ENCODE measurements around the gene NUMBL. TPM values are rescaled to one million over a fixed set of nuclear protein-coding genes. Genes with fewer than 3 reads are reported as not detected.

NUMBL gene
- total RNA-seq, 1 experiment from 2014 or later, result 41.7 TPM

GRCh38 chr19:40702337-40703012 is 12.0 kb upstream of the NUMBL start:
- TF ChIP-seq CEBPB (IDR thresholded peaks at IDR 0.05; ENCODE audit: low read depth), result no peak
- no peak for TF ChIP-seq FOSL1 (IDR thresholded peaks at IDR 0.05; ENCODE audit: low read depth)
- no peak for TF ChIP-seq TCF7L2 (IDR thresholded peaks at IDR 0.05; ENCODE audit: borderline replicate concordance, extremely low read depth, insufficient read depth, insufficient read length)
- peak in 2 of 3 experiments; percentile 31 to 35; a peak in 4 of 6 replicates for TF ChIP-seq CTCF (IDR thresholded peaks at IDR 0.05 in 2 of 3, conservative IDR thresholded peaks at IDR 0.05 in 1 of 3; ENCODE audit: borderline replicate concordance in 1 of 3, insufficient read depth in 1 of 3, low read depth in 2 of 3, low read length in 2 of 3)
- peak; percentile 24; the same call in 1 of the 2 replicates for TF ChIP-seq RAD21 (IDR thresholded peaks at IDR 0.05; ENCODE audit: low read depth)
- TF ChIP-seq ELF1 (IDR thresholded peaks at IDR 0.05; ENCODE audit: borderline replicate concordance, low read depth), result no peak
- no peak for TF ChIP-seq MAX (IDR thresholded peaks at IDR 0.05)
- TF ChIP-seq REST (IDR thresholded peaks at IDR 0.05; ENCODE audit: low read depth), result no peak
- Histone ChIP-seq H3K4me3 (replicated peaks in 1 of 2; ENCODE audit: low read depth in 1 of 2, low read length in 2 of 2) (no peak overlapping the region), H3K9me3 (ENCODE audit: control insufficient read depth in 1 of 2, insufficient read depth in 1 of 2, low read depth in 1 of 2, low read length in 2 of 2) (no peaks in the 10 kb centered on the region), H3K27ac (ENCODE audit: low read depth, low read length) (no peak overlapping the region), H3K4me1 (ENCODE audit: control insufficient read depth in 1 of 2, insufficient read depth in 2 of 2, low read length in 2 of 2) (no peaks in the 10 kb centered on the region), H3K36me3 (ENCODE audit: control insufficient read depth in 1 of 2, insufficient read depth in 2 of 2, low read length in 2 of 2) (peaks cover 15 to 20% of the 10 kb centered on the region in 2 experiments), H4K20me1 (ENCODE audit: insufficient read depth) (no peaks in the 10 kb centered on the region), H2AFZ (ENCODE audit: low read depth, low read length, poor library complexity, severe bottlenecking) (no peak overlapping the region), H3K27me3 (ENCODE audit: insufficient read depth, low read length) (no peaks in the 10 kb centered on the region), H3K4me2 (ENCODE audit: low read length) (no peak overlapping the region), H3K9ac (ENCODE audit: low read length) (no peak overlapping the region), H3K79me2 (ENCODE audit: insufficient read depth, low read length) (no peaks in the 10 kb centered on the region), H3K9me2 (ENCODE audit: insufficient read depth) (no peaks in the 10 kb centered on the region)
- CTCF ChIA-PET, result interaction anchor here (0.6 to 1.2 kb wide), 3 partner anchors 14 to 516 kb away, joined by 3 read pairs; partner anchors contain the start of genes AXL, COQ8B and ITPKC
- ATAC-seq, result peak; percentile 86
- intact Hi-C loops (cut with micrococcal nuclease), result no loop called here
- POLR2A ChIA-PET, result no interaction called here
- no peak for DNase-seq (ENCODE audit: low read depth, low spot score)
- RAD21 ChIA-PET (ENCODE audit: low non-redundant PET in 1 of 2, low total read pairs in 2 of 2, uncharacterized antibody in 2 of 2, unreplicated experiment in 2 of 2), result interaction anchor here (0.6 kb wide), 2 partner anchors 41 to 58 kb away, joined by 4 to 8 read pairs; no protein-coding TSS in a partner anchor
- BruUV-seq (replicated peaks), result no TSS peak

Data from HCT116 (cell line).